GM10266 (cell line): ENCODE data around the gene LAPTM4A.
"Not testable (repeated sequence)": the region's sequence is repeated elsewhere in the genome, so short reads cannot be mapped to it uniquely, and the experiment has no call there.

Experiments
- DNase-seq: peaks from one replicate; pipeline ENCODE4 v3.0.0; 2012; ENCODE audit errors: extremely low spot score
- CTCF ChIP-seq: IDR thresholded peaks from 2 replicates; pipeline ENCODE4 v1.5.1; 2012; ENCODE audit warnings: mild to moderate bottlenecking, low read depth; ENCODE audit not compliant: control insufficient read depth, insufficient read depth; ENCODE audit errors: missing control alignments

The LAPTM4A gene

DNA sequence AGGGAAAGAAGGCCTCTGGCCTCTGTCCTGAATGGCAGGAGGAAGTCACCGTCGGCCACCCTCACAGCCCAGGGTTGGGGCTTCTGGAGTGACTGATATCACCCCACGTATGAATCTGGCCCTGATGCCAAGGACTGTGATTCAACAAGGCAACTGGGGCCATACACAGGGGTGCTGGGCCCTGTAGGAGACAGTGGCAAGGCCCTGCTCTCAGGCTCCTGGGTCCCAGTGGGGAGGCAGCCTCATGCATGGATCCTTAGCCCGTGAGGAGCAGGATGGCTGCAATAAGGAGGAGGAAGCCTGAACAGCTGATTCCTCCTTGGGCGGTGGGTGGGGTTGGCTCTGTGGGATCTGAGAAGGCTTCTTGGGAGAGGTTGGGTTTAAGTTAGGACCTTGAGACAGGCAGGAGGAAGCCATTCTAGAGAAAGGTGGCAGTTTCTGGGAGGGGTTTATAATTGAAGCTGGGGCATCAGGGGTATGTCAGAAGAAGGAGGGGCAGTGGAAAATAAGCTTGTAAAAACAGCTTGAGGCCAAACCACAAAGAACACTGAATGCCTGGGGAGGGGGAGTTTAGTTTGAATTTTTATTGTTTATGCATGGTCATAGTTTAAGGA, 42.8 kb upstream of the LAPTM4A start:
- no peak for DNase-seq

DNA sequence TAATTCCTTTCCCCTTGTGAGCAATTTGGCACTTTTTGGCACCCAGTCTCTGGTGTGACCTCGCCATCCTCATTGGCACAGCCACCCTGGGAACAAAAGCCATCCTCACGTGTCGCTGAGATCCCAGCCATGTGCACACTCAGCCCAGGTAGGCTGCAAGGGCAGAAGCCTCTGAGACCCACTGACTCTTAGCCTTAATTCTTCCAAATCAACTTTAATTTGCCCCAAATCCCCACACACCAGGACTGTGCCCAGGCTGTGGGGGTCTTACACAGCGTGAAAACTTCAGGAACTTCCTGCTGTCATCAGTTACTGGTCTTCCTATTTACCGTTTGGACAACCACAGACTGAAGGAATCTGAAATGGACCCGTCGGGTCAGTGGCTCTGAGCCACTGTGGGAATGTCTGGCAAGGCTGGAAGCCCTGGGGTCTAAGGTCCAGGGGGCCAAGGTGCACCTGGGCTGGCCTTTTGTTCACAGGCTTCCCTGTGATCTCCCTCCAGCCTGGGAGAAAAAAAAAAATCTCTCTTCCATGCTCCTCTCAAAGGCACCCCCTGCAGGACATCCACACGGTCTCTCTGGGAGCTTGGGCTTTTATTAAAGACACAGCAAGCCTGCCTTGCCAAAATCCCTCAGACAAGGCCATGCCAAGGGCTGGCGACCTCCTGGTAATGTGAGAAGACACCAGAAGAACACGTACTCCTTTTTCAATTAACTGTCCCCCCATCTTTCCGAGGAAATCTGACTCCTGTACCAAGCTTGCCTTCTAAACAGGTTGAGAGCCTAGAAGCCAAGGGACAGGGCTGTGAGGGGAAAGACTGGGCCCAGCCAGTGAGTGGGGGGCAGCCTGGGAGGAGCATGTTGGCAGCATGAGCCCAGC, 42.1 kb upstream of the LAPTM4A start:
- DNase-seq, result no peak
- TF ChIP-seq CTCF, result peak; percentile 11

More for the DNA sequence above, 42.8 kb upstream of the LAPTM4A start:
- no peak for TF ChIP-seq CTCF

DNA sequence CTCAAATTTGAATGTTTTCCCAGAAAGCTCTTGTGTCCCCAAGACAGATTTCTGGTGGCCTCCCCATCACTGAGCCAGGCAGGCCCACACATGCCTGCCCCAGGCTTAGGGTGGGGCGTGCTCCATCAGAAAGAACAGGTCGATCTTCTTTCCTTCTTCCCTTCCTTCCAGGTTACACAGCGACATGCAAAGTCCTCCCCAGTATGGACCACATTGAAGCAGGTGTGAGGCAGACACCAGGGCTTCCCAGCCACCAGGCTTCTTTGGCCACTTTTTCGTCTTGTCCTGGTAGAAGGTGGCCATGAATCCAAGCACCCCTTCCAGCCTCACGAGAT, 41.4 kb upstream of the LAPTM4A start:
- no peak for TF ChIP-seq CTCF
- no peak for DNase-seq

DNA sequence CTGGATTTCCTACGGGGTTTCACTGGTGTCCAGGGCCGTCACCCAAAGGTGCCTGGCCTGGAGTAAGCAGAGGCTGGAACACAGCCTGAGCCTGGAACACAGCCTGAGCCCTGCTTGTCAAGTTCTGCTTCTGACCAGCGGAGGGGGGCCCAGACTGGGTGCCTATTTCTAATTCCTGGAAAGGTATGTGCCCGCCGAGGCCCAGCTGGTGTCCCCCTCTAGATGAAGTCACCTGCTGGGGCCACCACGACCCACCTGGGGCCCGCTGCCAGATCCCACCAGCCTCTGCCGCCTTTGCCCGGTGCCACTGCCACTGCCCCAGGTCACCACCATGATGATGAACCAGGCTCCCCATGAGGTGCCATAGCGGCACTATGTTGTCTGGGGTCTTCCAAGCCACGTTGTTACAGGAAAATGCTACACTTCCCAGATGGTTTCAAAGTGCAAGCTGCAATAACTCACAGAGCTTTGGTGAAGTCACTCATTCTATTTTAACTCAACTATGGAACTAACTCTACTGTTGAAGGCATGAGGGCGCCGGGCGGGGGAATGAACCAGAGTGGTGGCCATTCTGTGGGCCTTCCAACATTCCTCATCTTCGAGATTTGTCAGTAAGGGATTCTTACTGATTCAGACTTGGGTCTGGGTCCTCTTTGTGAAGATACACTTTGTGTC, 40.9 kb upstream of the LAPTM4A start:
- no peak for DNase-seq
- TF ChIP-seq CTCF, result no peak

- no peak for TF ChIP-seq CTCF
- DNase-seq, result no peak
These were observed 40.0 kb upstream of the LAPTM4A start for GRCh38 chr2:20091305-20091991.

GRCh38 chr2:20089715-20090464, 38.5 kb upstream of the LAPTM4A start:
- no peak for TF ChIP-seq CTCF
- DNase-seq, result no peak

DNA sequence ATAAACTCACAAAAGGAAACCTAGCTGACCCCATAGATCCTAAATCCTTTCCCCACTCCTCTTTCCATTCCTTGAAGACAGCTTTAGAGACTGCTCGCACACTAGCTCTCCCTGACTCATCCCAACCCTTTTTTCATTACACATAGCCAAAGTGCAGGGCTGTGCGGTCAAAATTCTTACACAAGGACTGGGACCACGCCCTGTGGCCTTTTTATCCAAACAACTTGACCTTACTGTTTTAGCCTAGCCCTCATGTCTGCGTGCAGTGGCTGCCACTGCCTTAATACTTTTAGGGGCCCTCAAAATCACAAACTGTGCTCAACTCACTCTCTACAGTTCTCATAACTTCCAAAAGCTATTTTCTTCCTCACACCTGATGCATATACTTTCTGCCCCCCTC, 34.5 kb upstream of the LAPTM4A start:
- DNase-seq, result not testable (repeated sequence)

GRCh38 chr2:20082812-20083211, 31.4 kb upstream of the LAPTM4A start:
- DNase-seq, result not testable (repeated sequence)
